ENCODE measurements around the gene CREBBP.
"Not testable (repeated sequence)": the region's sequence is repeated elsewhere in the genome, so short reads cannot be mapped to it uniquely, and the experiment has no call there.

Gene CREBBP

DNA sequence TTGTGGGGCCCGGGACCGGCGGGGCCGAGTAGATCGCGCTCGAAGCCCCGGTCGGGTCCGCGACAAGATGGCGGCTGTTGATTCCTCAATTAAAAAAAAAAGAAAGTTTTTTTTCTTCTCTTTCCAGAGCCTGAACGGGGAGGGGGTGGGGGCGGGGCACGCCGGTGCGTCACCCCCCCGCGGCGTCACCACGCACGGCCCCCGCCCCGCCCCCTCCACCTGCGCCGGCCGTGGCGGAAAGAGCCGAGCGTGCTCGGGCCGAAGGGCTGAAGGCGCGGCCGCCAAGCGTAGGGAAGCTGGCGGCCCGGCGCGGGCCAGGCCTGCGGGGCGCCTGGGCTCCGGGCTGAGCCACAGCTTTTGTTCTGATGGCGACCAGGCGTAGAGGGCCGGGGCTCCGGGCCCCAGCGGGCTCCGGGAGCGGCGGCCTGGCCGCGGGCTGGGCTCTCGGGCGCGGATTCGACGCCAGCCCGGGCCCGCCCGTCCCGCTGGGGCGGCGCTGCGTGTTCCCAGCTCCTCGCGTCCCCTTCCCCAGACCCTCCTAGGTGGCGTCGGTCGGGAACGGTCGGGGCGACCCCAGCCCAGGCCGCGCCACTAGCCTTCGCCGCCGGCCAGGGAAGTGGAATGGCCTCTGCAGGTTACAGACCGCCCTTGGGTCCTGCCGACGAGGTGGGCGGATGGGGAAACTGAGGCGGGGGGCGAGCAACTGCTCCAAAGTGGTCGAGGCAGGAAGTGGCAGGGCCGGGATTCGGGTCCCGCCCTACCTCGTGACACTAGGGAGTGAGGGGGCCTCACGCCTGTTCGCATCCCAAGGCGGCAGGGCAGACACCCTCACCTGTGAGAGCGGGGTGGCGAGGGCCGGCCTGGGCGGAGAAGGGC lies at the start of gene CREBBP:
Gene CREBBP, minus strand, starts transcription at position 91 of the 876 bp plus-strand sequence. CDS start 797 bp downstream, outside the sequence.
- peak; percentile 83 for DNase-seq

DNA sequence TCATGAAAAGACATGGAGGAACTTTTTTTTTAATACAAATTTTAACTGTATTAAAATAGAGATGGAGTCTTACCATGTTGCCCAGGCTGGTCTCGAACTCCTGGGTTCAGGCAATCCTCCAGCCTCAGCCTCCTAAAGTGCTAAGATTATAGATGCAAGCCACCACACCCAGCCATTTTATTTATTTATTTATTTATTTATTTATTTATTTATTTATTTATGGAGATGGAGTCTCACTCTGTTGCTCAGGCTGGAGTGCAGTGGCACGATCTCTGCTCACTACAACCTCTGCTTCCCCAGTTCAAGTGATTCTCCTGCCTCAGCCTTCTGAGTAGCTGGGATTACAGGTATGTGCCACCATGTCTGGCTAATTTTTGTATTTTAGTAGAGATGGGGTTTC lies 46.6 kb upstream of the CREBBP start:
- not testable (repeated sequence) for DNase-seq

DNA sequence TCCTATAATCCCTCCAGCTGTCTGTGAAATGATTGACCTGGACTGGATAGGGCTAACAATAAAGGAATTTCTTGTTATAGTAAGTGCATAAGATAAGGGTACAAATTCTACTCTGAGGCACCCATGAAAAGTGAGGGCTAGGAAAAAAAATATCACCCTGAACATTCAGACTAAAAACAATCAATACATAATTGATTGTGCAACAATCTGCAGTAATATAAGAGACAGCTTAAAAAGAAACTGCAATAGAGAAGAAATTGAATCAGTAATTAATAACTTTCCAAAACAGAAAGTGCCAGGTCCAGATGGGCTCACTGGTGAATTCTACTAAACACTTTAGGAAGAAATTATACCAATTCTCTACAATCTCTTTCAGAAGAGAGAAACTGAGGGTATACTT lies 44.2 kb upstream of the CREBBP start:
- DNase-seq = no peak

DNA sequence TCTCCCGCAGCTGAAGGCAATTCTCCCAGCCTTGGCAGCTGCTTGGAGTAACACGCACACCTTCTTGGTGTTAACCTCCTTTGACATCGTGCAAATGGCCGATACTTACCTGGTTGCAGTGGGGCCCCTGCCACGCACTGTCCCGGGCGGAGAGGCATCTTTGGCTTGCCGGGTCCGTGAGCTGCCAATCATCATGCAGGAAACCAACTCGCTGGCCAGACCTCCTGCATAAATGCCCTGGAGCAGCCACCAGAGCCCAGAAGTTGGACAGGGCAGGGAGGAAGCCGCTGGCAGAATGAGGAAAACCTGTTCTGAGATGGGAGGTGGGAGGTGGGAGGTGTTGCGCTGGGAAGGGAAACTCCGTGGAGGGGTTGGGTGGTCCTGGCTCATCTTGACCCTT lies 41.7 kb upstream of the CREBBP start:
- no peak for DNase-seq

- DNase-seq = no peak
Observed at GRCh38 chr16:3920206-3920605, 39.7 kb upstream of the CREBBP start.

DNA sequence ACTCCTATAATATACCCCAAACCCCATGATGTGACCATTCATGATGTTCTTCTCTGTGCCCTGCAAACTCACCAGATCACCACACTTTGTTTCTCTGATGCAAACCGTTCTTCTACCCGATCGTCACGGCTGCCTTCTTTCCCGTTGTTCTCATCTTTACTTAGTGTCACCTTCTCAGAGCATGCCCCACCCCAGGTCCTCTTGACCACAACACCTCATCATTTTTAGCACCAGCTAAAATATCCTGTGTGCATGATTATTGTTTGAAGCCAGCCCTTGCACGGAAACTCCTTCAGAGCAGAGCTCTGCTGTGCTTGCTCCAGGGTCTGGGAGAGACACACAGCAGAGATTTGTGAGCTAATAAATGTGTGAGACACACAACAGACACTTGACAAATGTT lies 38.9 kb upstream of the CREBBP start:
- DNase-seq = no peak

DNA sequence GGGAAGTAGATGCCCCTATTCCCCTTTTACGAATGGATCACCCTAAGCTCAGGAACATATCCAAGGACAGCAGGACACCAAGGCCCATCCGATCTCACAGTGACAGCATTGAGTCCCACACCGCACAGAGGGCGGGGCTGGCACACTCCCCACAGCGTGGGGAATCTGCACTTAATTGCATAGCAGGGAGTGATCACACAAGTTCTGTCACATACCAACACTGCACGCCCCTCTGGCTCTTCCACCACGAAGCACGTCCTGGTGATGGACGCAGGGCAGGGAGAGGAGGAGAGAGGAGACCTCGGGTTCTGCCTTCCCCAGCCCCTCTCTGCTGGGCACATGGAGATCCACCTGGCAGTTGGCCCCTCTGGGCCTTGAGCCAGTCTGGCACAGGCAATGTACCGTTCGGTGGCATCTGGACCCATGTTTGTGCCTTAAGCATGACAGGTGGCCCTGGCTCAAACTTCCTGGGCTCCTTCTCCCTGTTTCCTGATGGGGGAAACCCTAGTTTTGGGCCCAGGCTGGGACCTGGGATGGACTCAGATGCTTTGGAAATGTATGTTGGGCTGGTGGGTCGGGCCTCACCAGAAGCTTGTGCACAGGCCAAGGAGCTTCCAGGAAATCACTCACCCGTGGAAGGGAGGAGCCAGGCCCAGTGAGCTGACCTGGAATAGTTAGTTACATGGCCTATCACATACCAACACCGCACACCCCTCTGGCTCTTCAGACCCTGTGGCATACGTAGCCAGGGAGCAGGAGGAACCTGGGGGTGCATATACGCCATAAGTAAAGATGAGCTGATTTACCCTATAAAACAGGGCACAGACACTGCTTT lies 35.1 kb upstream of the CREBBP start:
- no peak for DNase-seq

DNA sequence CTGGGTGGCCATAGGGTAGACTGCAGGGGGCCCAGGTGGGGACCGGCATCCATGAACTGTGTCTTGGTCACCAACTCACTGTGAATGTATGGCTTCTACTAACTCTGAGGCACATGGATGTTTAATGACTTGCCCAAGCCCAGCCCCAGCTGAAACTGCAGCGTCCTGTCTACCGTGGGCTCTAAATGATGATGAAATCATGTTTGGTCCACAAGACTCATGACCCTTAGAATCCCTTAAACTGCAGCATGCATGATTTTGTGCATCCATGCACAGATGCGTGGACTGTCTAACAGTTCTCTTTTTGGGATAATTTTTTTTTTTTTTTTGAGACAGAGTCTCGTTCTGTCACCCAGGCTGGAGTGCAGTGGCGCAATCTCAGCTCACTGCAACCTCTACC lies 32.4 kb upstream of the CREBBP start:
- no peak for DNase-seq

DNA sequence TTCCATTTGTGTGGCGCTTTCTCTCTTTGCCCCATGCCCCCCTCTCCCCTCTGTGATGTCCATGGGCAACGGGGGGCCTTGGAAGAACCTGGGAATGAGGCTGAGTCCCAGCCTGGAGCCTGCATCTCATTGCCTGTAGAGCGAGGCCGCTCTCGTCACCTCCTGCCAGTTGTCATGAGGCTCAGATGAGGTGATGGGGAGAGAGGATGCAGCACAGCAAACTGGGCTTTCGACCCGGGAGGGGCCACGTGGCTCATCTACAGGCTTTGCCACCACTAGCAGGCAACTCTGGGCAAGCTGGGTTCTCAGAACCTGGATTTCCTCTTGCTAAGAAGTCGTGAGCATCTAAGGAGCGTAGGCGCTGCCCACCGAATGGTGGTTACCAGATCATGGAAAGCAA lies 31.9 kb upstream of the CREBBP start:
- no peak for DNase-seq

GRCh38 chr16:3911741-3912140 lies 31.2 kb upstream of the CREBBP start:
- not testable (repeated sequence) for DNase-seq

GRCh38 chr16:3909791-3910583 lies 29.5 kb upstream of the CREBBP start:
- DNase-seq = no peak

GRCh38 chr16:3908951-3909437 lies 28.5 kb upstream of the CREBBP start:
- no peak for DNase-seq

GRCh38 chr16:3907586-3907985 lies 27.1 kb upstream of the CREBBP start:
- no peak for DNase-seq

DNA sequence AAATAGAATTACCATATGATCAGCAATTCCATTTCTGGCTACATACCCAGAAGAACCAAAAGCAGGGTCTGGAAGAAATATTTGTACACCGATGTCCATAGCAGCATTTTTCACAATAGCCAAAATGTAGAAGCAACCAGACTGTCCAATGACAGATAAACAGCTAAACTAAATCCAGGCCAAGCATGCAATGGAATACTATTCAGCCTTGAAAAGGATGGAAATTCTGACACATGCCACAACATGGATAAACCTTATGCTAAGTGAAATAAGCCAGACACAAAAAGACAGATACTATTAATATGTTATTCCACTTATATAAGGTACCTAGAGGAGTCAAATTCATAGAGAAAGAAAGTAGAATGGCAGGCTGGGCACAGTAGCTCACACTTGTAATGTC lies 25.9 kb upstream of the CREBBP start:
- DNase-seq = no peak

DNA sequence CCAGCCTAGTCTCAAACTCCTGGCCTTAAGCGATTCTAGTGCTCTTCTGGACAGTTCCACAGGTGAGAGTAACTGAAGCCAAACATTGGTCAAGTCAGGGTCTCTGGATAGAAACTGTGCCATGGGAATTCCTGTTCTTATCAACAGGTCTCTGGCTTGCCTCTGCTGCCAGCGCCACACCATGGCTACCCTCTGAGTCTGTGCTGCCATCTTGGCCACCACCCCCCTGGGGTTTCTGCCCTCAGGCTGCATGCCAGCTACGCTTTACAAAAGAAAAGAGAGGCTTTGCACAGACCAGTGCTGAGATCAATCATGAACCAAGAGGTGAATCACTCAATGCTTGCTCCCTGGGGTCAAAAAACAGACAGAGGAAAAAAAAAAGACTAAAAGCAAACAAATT lies 24.4 kb upstream of the CREBBP start:
- DNase-seq = no peak

DNA sequence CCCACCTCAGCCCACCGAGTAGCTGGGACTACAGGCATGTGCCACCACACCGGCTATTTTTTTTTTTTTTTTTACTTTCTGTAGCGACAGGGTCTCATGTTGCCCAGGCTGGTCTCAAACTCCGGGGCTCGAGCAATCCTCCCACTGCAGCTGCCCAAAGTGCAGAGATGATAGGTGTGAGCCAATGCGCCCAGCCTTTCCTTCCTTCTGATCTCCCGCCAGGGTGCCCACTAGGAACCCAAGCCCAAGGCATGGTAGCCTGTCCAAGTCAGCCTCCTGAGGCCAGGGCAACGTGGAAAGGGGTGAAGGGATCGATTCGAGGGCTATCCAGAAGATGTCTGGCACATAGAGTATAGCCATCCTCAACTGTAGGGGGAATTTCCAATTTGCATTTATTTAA lies 9.6 kb upstream of the CREBBP start:
- no peak for DNase-seq

- no peak for DNase-seq
Observed at GRCh38 chr16:3889059-3889458, 8.5 kb upstream of the CREBBP start.

GRCh38 chr16:3885999-3886398 lies 5.5 kb upstream of the CREBBP start:
- not testable (repeated sequence) for DNase-seq

- DNase-seq = no peak
Observed at GRCh38 chr16:3884398-3884797, 3.9 kb upstream of the CREBBP start.

DNA sequence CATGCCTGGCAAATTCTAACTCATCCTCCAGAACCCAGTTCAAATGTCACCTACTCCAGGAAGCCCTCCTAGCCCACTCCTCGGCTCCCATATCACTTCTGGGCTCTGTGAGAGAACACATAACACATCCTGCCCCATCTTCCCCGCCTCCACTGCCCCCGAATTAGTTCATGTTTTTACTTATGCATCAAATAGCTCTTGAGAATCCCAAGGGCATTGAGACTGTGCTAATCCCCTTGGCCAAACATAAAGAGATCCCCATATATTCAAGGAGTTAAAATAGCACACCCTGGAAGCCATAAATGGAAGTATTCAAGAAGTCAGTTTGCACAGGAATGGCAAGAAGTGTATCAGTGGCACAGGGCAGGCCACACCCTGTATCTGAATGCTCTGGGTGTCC lies 2.0 kb upstream of the CREBBP start:
- no peak for DNase-seq

GRCh38 chr16:3881499-3881990 lies 1.0 kb upstream of the CREBBP start:
- DNase-seq = no peak

DNA sequence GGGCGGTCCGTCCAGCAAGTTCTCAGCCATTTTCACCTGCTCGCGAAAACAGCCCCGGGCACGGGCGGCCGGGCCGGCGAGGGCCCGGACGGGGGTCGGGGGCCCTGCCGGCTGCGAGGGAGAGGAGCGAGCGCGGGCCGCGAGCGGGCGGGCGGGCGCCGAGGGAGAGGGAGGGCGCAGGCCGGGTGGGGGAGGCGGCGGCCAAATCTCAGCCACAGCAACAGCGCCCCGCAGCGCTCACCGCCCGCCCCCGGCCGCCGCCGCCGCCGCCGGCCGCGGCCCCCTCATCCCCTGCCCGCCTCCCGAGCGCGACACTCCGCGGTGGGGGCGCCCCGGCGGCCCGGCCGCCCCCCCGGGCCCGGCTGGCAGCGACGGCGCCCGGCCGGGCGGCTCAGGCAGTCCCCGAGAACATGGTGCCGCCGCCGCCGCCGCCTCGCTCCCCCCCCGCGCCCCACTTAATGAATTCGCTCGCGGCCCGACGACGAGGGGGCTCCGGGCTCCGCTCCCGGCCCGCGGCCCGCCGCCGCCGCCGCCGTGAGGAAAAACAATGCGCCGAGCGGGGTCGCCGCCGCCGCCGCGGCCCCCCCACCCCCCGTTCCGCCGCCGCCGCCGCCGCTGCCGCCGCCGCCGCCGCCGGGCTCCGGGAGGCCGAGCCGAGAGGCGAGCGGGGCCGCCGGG lies 487 bp downstream of the CREBBP start:
- DNase-seq = peak; percentile 68

Data from HCEC 1CT (cell line).